ENCODE measurements around the gene ANTXR1. TPM values are rescaled to one million over a fixed set of nuclear protein-coding genes. Genes with fewer than 3 reads are reported as not detected.

The ANTXR1 gene
- total RNA-seq, 1 donor from 2014 or later = not detected

- ChIA-PET POLR2A (no interaction called here), CTCF (no interaction called here)
- no peak for ATAC-seq (ENCODE audit: low read depth)
- intact Hi-C loops (cut with micrococcal nuclease) = no loop called here
- H3K4me1 Mint-ChIP-seq = no peaks in the 10 kb centered on the region
- no peak overlapping the region for H3K27ac Mint-ChIP-seq
- H3K27me3 Mint-ChIP-seq = peaks cover 31% of the 10 kb centered on the region
- H3K9me3 Mint-ChIP-seq = no peaks in the 10 kb centered on the region
- DNase-seq = no peak
- H3K36me3 Mint-ChIP-seq (ENCODE audit: low read depth) = no peaks in the 10 kb centered on the region
- no peak overlapping the region for H3K4me3 Mint-ChIP-seq
- TF ChIP-seq CTCF (IDR thresholded peaks at IDR 0.05) = no peak
These were observed 74.9 kb downstream of the ANTXR1 start for GRCh38 chr2:69087912-69088240.

- Mint-ChIP-seq H3K27me3 (peaks cover 26% of the 10 kb centered on the region), H3K36me3 (ENCODE audit: low read depth) (no peaks in the 10 kb centered on the region), H3K4me3 (no peak overlapping the region), H3K27ac (no peak overlapping the region), H3K9me3 (no peaks in the 10 kb centered on the region), H3K4me1 (no peaks in the 10 kb centered on the region)
- TF ChIP-seq CTCF (IDR thresholded peaks at IDR 0.05) = no peak
- ATAC-seq (ENCODE audit: low read depth) (no peak), DNase-seq (no peak)
- POLR2A ChIA-PET = no interaction called here
- intact Hi-C loops (cut with micrococcal nuclease) = no loop called here
- CTCF ChIA-PET = no interaction called here
These were observed 75.5 kb downstream of the ANTXR1 start for GRCh38 chr2:69088466-69088865.

- Mint-ChIP-seq H3K36me3 (ENCODE audit: low read depth) (no peaks in the 10 kb centered on the region), H3K27ac (no peak overlapping the region), H3K4me3 (no peak overlapping the region), H3K9me3 (no peaks in the 10 kb centered on the region), H3K4me1 (no peaks in the 10 kb centered on the region), H3K27me3 (peaks cover 26% of the 10 kb centered on the region)
- ChIA-PET POLR2A (no interaction called here), CTCF (no interaction called here)
- intact Hi-C loops (cut with micrococcal nuclease) = no loop called here
- TF ChIP-seq CTCF (IDR thresholded peaks at IDR 0.05) = no peak
- no peak for ATAC-seq (ENCODE audit: low read depth)
- DNase-seq = no peak
These were observed 76.3 kb downstream of the ANTXR1 start for GRCh38 chr2:69089266-69089665.

GRCh38 chr2:69089998-69090397, 77.0 kb downstream of the ANTXR1 start:
- no peak for TF ChIP-seq CTCF (IDR thresholded peaks at IDR 0.05)
- Mint-ChIP-seq H3K27ac (no peak overlapping the region), H3K36me3 (ENCODE audit: low read depth) (no peaks in the 10 kb centered on the region), H3K4me1 (no peaks in the 10 kb centered on the region), H3K9me3 (no peaks in the 10 kb centered on the region), H3K4me3 (no peak overlapping the region), H3K27me3 (peaks cover 26% of the 10 kb centered on the region)
- DNase-seq = no peak
- POLR2A ChIA-PET = no interaction called here
- CTCF ChIA-PET = no interaction called here
- no peak for ATAC-seq (ENCODE audit: low read depth)
- intact Hi-C loops (cut with micrococcal nuclease) = no loop called here

GRCh38 chr2:69090820-69091219, 77.8 kb downstream of the ANTXR1 start:
- ChIA-PET POLR2A (no interaction called here), CTCF (no interaction called here)
- DNase-seq (no peak), ATAC-seq (ENCODE audit: low read depth) (no peak)
- peaks cover 26% of the 10 kb centered on the region for H3K27me3 Mint-ChIP-seq
- H3K36me3 Mint-ChIP-seq (ENCODE audit: low read depth) = no peaks in the 10 kb centered on the region
- no peak overlapping the region for H3K27ac Mint-ChIP-seq
- intact Hi-C loops (cut with micrococcal nuclease) = no loop called here
- no peaks in the 10 kb centered on the region for H3K4me1 Mint-ChIP-seq
- H3K9me3 Mint-ChIP-seq = no peaks in the 10 kb centered on the region
- TF ChIP-seq CTCF (IDR thresholded peaks at IDR 0.05) = no peak
- H3K4me3 Mint-ChIP-seq = no peak overlapping the region

All from activated B cell treated with CpG ODN at 0.5 μM for 24 hours (primary cell).